ENCODE data around the gene RGS3.

The RGS3 gene

GRCh38 chr9:113511856-113512761 is 48.6 kb downstream of the RGS3 start:
- DNase-seq (ENCODE audit: low read depth): no peak

GRCh38 chr9:113513111-113513510 is 49.6 kb downstream of the RGS3 start:
- DNase-seq (ENCODE audit: low read depth): no peak

- DNase-seq (ENCODE audit: low read depth): no peak
Observed at GRCh38 chr9:113513536-113513935, 50.0 kb downstream of the RGS3 start.

- no peak for DNase-seq (ENCODE audit: low read depth)
Observed at GRCh38 chr9:113514061-113514460, 50.5 kb downstream of the RGS3 start.

- DNase-seq (ENCODE audit: low read depth): no peak
Observed at GRCh38 chr9:113514748-113515147, 51.2 kb downstream of the RGS3 start.

GRCh38 chr9:113515862-113516261 is 52.3 kb downstream of the RGS3 start:
- no peak for DNase-seq (ENCODE audit: low read depth)

GRCh38 chr9:113516840-113517577 is 53.5 kb downstream of the RGS3 start:
- no peak for DNase-seq (ENCODE audit: low read depth)

GRCh38 chr9:113519426-113520108 is 56.0 kb downstream of the RGS3 start:
- DNase-seq (ENCODE audit: low read depth): peak; percentile 76

GRCh38 chr9:113520109-113520642 is 56.6 kb downstream of the RGS3 start:
- DNase-seq (ENCODE audit: low read depth): no peak

- DNase-seq (ENCODE audit: low read depth): no peak
Observed at GRCh38 chr9:113521693-113522255, 58.2 kb downstream of the RGS3 start.

- no peak for DNase-seq (ENCODE audit: low read depth)
Observed at GRCh38 chr9:113522419-113522818, 58.9 kb downstream of the RGS3 start.

- DNase-seq (ENCODE audit: low read depth): no peak
Observed at GRCh38 chr9:113522858-113523257, 59.3 kb downstream of the RGS3 start.

GRCh38 chr9:113523421-113524141 is 60.1 kb downstream of the RGS3 start:
- no peak for DNase-seq (ENCODE audit: low read depth)

GRCh38 chr9:113524468-113524867 is 60.9 kb downstream of the RGS3 start:
- DNase-seq (ENCODE audit: low read depth): no peak

- no peak for DNase-seq (ENCODE audit: low read depth)
Observed at GRCh38 chr9:113525205-113525604, 61.7 kb downstream of the RGS3 start.

- DNase-seq (ENCODE audit: low read depth): no peak
Observed at GRCh38 chr9:113525831-113526230, 62.3 kb downstream of the RGS3 start.

GRCh38 chr9:113526231-113526746 is 62.8 kb downstream of the RGS3 start:
- DNase-seq (ENCODE audit: low read depth): no peak

- no peak for DNase-seq (ENCODE audit: low read depth)
Observed at GRCh38 chr9:113526841-113527240, 63.3 kb downstream of the RGS3 start.

GRCh38 chr9:113528088-113528487 is 64.6 kb downstream of the RGS3 start:
- no peak for DNase-seq (ENCODE audit: low read depth)

- DNase-seq (ENCODE audit: low read depth): no peak
Observed at GRCh38 chr9:113528811-113529210, 65.3 kb downstream of the RGS3 start.

All from stromal cell of bone marrow (primary cell).